HL-60 (cell line): Measurements from ENCODE around the gene C2orf78.

Source experiments
- DNase-seq, 2 experiments: peaks; one replicate each; pipeline ENCODE4 v3.0.0-alpha.2; 2010 to 2020; ENCODE audit warnings: low read depth in 1 of 2, low spot score in 1 of 2
- H3K27ac ChIP-seq: fragments of 250-450 bp; sonication (Bioruptor Pico); replicated peaks from 2 replicates; pipeline ENCODE4 v1.5.1; 2020; ENCODE audit warnings: mild to moderate bottlenecking, moderate library complexity
- H3K27me3 ChIP-seq: fragments of 250-450 bp; sonication (Bioruptor Pico); 2 replicates; pipeline ENCODE4 v1.5.1; 2021; ENCODE audit warnings: mild to moderate bottlenecking, moderate library complexity; ENCODE audit not compliant: insufficient read depth, poor library complexity, severe bottlenecking
- H3K4me3 ChIP-seq: replicated peaks from 2 replicates; pipeline ENCODE4 v1.5.1; 2011; ENCODE audit warnings: mild to moderate bottlenecking, control low read depth, low read length; ENCODE audit not compliant: insufficient read depth
- CTCF ChIP-seq: IDR thresholded peaks from one replicate; pipeline ENCODE4 v1.5.1; 2011; ENCODE audit warnings: low read length, control low read depth, inconsistent platforms; ENCODE audit not compliant: insufficient read depth
- GABPA ChIP-seq: IDR thresholded peaks from 2 replicates; pipeline ENCODE4 v1.6.1; 2012; ENCODE audit warnings: low read depth
- POLR2AphosphoS5 ChIP-seq: IDR thresholded peaks from 2 replicates; pipeline ENCODE4 v1.6.1; 2012; ENCODE audit warnings: low read depth
- REST ChIP-seq: IDR thresholded peaks from 2 replicates; pipeline ENCODE4 v1.6.1; 2012; ENCODE audit warnings: low read depth; ENCODE audit not compliant: insufficient replicate concordance
- SPI1 ChIP-seq: IDR thresholded peaks from 2 replicates; pipeline ENCODE4 v1.6.1; 2012; ENCODE audit warnings: low read depth, mild to moderate bottlenecking, borderline replicate concordance

Gene C2orf78

GRCh38 chr2:73827660-73828388 lies 43.8 kb downstream of the C2orf78 start:
- peak overlapping the region; percentile 74 for H3K4me3 ChIP-seq
- TF ChIP-seq GABPA (no peak), REST (no peak), POLR2AphosphoS5 (no peak), SPI1 (no peak), CTCF (no peak)
- no peaks in the 10 kb centered on the region for H3K27me3 ChIP-seq
- DNase-seq: no peak
- H3K27ac ChIP-seq: 0 out of 2 replicates have a peak overlapping the region, but pooled peaks have one; percentile 78

- TF ChIP-seq POLR2AphosphoS5 (no peak), SPI1 (no peak), REST (no peak), GABPA (no peak), CTCF (no peak)
- Histone ChIP-seq H3K4me3 (peak overlapping the region; percentile 74), H3K27ac (peak overlapping the region; percentile 78), H3K27me3 (no peaks in the 10 kb centered on the region)
- DNase-seq: no peak
These were observed 44.4 kb downstream of the C2orf78 start for GRCh38 chr2:73828389-73828817.

GRCh38 chr2:73828818-73829570 lies 45.0 kb downstream of the C2orf78 start, which contains the start of gene STAMBP:
STAMBP (plus strand) TSS chr2:73828961; CDS start chr2:73830857, 1,896 bp downstream.
- TF ChIP-seq GABPA (peak; percentile 81), SPI1 (peak; percentile 50; the same call in 1 of the 2 replicates), REST (no peak), POLR2AphosphoS5 (peak; percentile 64; the same call in 1 of the 2 replicates)
- peak; percentile 93 to 97 for DNase-seq
- Histone ChIP-seq H3K4me3 (peak within 1 kb of the TSS; percentile 74), H3K27me3 (no peaks in the 10 kb centered on the region), H3K27ac (peak within 1 kb of the TSS; percentile 78)
